GM21367 (cell line): Measurements from ENCODE around the gene PRSS1.

ENCODE experiments used
- ATAC-seq: cut with Tn5 transposase; IDR thresholded peaks from one replicate; pipeline ENCODE4 v1.9.1; 2021; ENCODE audit not compliant: unreplicated experiment

PRSS1 gene

GRCh38 chr7:142792129-142792528, 42.9 kb downstream of the PRSS1 start:
- no peak for ATAC-seq

- ATAC-seq, result no peak
Measured at GRCh38 chr7:142792593-142792992, 43.3 kb downstream of the PRSS1 start.

DNA sequence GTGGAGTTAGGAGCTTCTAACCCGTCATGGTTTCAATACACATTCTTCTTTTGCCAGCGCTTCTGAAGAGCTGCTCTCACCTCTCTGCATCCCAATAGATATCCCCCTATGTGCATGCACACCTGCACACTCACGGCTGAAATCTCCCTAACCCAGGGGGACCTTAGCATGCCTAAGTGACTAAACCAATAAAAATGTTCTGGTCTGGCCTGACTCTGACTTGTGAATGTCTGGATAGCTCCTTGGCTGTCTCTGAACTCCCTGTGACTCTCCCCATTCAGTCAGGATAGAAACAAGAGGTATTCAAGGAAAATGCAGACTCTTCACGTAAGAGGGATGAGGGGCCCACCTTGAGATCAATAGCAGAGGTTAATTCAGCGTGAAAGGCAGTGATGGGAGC, 43.9 kb downstream of the PRSS1 start:
- ATAC-seq, result no peak

DNA sequence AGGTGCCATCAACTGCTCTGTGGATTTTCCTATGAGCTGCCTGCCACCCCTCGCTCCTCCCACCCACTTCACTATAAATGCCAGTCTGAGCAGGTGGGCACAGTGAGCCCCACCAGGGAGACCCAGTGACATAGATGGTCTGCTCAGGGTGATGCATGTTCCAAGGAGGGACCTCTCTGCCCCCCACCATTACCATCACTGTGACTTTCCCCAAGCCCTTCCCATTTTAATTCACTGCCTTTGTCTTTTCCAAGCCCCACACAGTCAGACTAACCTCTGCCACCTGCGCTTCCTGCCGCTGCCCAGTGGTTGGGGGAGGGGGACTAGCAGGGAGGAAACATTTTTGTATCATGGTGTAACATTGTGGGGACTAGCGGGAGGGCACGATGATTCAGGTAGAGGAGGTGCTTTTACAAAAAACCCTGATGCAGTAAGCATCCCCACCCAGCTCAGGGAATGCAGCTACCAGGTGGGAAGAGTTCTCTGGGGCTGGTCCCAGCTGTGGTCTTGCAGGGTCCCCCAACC, 46.1 kb downstream of the PRSS1 start:
- ATAC-seq, result no peak

DNA sequence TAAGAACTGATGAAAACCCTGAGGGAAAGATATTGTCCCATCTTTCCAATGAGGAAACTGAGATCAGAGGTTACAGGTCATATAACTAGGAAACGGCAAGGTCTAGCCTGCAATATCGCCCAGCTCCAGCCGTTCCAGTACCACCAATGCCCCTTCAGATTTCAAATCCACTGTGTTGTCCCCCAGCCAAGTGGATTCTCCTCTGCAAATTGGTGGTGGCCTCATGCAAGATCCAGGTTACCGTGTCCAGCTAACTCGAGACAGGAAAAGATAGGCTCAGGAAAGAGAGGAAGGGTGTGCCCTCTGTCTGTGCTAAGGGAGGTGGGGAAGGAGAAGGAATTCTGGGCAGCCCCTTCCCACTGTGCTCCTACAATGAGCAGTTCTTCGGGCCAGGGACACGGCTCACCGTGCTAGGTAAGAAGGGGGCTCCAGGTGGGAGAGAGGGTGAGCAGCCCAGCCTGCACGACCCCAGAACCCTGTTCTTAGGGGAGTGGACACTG, 46.8 kb downstream of the PRSS1 start:
- no peak for ATAC-seq

GRCh38 chr7:142796501-142797390, 47.5 kb downstream of the PRSS1 start:
- ATAC-seq, result peak; percentile 41

DNA sequence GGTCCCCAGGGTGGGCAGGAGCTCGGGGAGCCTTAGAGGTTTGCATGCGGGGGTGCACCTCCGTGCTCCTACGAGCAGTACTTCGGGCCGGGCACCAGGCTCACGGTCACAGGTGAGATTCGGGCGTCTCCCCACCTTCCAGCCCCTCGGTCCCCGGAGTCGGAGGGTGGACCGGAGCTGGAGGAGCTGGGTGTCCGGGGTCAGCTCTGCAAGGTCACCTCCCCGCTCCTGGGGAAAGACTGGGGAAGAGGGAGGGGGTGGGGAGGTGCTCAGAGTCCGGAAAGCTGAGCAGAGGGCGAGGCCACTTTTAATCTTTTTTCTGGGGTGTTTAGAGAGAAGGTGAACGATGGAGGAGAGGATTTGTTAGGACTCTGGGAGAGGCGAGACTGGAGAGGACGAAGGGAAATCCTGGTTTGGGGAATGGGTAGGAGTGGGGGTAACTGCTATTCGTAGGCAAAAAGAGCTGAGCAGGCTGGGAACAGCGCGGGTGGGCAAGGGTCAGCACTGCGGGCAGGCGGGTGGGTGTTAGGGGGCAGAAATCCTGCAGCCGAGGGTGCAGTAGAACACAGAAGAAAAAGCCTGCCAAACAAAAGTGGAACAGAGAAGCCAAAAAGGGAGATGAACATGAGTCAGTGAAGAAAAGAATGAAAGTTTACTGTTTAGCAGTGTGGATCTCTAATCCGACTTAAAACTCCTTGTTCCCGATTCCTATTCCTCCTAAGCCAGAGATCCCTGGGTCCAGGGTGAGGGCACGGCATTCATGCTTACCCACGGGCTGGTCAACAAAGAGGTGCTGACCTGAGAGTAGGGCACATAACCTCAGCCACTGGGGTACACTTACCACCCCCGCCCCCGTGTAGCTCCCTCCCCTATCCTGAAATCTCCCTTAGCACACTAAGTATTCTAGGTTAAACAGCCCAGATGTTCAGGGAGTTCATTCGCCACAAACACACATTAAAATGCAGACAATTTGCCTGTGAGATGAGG, 48.4 kb downstream of the PRSS1 start:
- ATAC-seq, result peak; percentile 21

GRCh38 chr7:142798451-142799436, 49.5 kb downstream of the PRSS1 start:
- no peak for ATAC-seq

GRCh38 chr7:142799437-142799835, 50.2 kb downstream of the PRSS1 start:
- no peak for ATAC-seq

GRCh38 chr7:142800088-142800487, 50.8 kb downstream of the PRSS1 start:
- ATAC-seq, result no peak

DNA sequence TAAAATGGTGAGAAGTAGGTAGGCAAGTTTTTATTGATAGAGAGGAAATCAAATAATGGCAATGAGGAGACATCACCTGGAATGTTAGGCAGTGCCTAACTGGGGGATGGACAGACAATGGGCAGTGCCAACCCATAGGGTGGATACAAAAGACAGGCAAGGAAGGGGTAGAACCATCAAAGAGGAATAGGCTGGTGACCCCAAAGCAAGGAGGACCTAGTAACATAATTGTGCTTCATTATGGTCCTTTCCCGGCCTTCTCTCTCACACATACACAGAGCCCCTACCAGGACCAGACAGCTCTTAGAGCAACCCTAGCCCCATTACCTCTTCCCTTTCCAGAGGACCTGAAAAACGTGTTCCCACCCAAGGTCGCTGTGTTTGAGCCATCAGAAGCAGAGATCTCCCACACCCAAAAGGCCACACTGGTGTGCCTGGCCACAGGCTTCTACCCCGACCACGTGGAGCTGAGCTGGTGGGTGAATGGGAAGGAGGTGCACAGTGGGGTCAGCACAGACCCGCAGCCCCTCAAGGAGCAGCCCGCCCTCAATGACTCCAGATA, 51.5 kb downstream of the PRSS1 start:
- no peak for ATAC-seq

DNA sequence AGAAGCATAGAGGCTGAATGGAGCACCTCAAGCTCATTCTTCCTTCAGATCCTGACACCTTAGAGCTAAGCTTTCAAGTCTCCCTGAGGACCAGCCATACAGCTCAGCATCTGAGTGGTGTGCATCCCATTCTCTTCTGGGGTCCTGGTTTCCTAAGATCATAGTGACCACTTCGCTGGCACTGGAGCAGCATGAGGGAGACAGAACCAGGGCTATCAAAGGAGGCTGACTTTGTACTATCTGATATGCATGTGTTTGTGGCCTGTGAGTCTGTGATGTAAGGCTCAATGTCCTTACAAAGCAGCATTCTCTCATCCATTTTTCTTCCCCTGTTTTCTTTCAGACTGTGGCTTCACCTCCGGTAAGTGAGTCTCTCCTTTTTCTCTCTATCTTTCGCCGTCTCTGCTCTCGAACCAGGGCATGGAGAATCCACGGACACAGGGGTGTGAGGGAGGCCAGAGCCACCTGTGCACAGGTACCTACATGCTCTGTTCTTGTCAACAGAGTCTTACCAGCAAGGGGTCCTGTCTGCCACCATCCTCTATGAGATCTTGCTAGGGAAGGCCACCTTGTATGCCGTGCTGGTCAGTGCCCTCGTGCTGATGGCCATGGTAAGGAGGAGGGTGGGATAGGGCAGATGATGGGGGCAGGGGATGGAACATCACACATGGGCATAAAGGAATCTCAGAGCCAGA, 52.5 kb downstream of the PRSS1 start:
- ATAC-seq, result no peak

DNA sequence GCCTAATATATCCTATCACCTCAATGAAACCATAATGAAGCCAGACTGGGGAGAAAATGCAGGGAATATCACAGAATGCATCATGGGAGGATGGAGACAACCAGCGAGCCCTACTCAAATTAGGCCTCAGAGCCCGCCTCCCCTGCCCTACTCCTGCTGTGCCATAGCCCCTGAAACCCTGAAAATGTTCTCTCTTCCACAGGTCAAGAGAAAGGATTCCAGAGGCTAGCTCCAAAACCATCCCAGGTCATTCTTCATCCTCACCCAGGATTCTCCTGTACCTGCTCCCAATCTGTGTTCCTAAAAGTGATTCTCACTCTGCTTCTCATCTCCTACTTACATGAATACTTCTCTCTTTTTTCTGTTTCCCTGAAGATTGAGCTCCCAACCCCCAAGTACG, 53.0 kb downstream of the PRSS1 start:
- no peak for ATAC-seq
